Vagina (tissue), 2 donors: ENCODE data around the gene DCC. TPM values are rescaled to one million over a fixed set of nuclear protein-coding genes. Genes with fewer than 3 reads are reported as not detected.

ENCODE experiments used
- DNase-seq, 2 donors: peaks; one replicate each; pipeline ENCODE4 v3.0.0-alpha.2; 2017; ENCODE audit errors: extremely low spot score in 2 of 2
- H3K27ac ChIP-seq: fragments of 200-600 bp; sonication (generic); one replicate; pipeline ENCODE4 v1.5.1; 2019
- H3K27me3 ChIP-seq: fragments of 200-600 bp; sonication (generic); one replicate; pipeline ENCODE4 v1.5.1; 2019
- H3K36me3 ChIP-seq, 2 donors: fragments of 200-600 bp; sonication (generic); one replicate each; pipeline ENCODE4 v1.5.1; 2017 to 2019
- H3K4me1 ChIP-seq: fragments of 200-600 bp; sonication (generic); one replicate; pipeline ENCODE4 v1.5.1; 2019
- H3K4me3 ChIP-seq, 2 donors: fragments of 200-600 bp; sonication (generic); 1 replicate in 1 of 2; 2 replicates in 1 of 2; pipeline ENCODE4 v1.5.1; 2016 to 2019
- H3K9me3 ChIP-seq: fragments of 200-600 bp; sonication (generic); one replicate; pipeline ENCODE4 v1.5.1; 2019
- CTCF ChIP-seq, 3 experiments: fragments of 450-650 bp in 2 of 3; fragments of 200-600 bp in 1 of 3; sonication (generic) in 1 of 3; IDR thresholded peaks; one replicate each; pipeline ENCODE4 v1.5.1; 2017 to 2019; ENCODE audit warnings: antibody characterized with exemption in 3 of 3, mild to moderate bottlenecking in 2 of 3, moderate library complexity in 2 of 3
- POLR2A ChIP-seq, 2 donors: fragments of 450-650 bp; IDR thresholded peaks; one replicate each; pipeline ENCODE4 v1.6.1; 2017; ENCODE audit warnings: antibody characterized with exemption in 2 of 2, mild to moderate bottlenecking in 2 of 2, moderate library complexity in 2 of 2
- POLR2AphosphoS5 ChIP-seq, 2 donors: sonication (generic); formaldehyde crosslinking; IDR thresholded peaks; one replicate each; pipeline ENCODE4 v1.9.0; 2017; ENCODE audit warnings: antibody characterized with exemption in 2 of 2, mild to moderate bottlenecking in 2 of 2, low read depth in 1 of 2; ENCODE audit not compliant: insufficient read depth in 1 of 2
- intact Hi-C: fragments of 100-400 bp; cut with DNase I; formaldehyde crosslinking; loops from one replicate; pipeline ENCODE4 v1.15.1; 2023
- total RNA-seq: library from RNA; depleted of rRNA; stranded (reverse); fragments of >200 nt; gene quantifications from one replicate; pipeline ENCODE4 v1.2.3, GENCODE V29; 2016

DCC gene
- total RNA-seq, 1 donor from 2014 or later: not detected

DNA sequence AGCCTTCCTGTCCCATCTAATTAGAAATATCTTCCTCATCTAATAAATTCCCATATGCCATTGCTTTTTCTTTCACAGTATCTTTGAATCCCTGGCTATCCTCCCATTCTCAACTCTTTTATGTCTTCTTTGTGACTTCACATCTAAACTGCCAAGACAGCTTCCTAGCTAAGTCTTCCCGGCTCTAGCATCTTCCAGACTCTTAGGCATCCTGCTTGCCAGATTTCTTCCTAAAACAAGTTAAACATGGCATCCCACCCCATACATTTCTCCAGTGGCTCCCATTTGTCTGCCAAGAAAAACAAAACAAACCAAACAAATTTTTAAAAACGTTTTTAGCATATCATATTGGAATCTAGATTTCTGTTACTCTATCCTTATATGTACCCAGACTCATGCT lies 1132.5 kb downstream of the DCC start:
- TF ChIP-seq POLR2A (IDR thresholded peaks at IDR 0.05): no peak
- no peak for TF ChIP-seq CTCF (IDR thresholded peaks at IDR 0.05)
- no peak for TF ChIP-seq POLR2AphosphoS5 (IDR thresholded peaks at IDR 0.05; ENCODE audit: insufficient read depth in 1 of 2, low read depth in 1 of 2)
- intact Hi-C loops: no loop called here
- H3K4me3 ChIP-seq: no peak overlapping the region
- no peak overlapping the region for H3K27ac ChIP-seq
- no peak for DNase-seq
- no peaks in the 10 kb centered on the region for H3K4me1 ChIP-seq
- H3K36me3 ChIP-seq: no peaks in the 10 kb centered on the region
- no peaks in the 10 kb centered on the region for H3K9me3 ChIP-seq
- H3K27me3 ChIP-seq: no peaks in the 10 kb centered on the region

GRCh38 chr18:53478155-53478554 lies 1138.2 kb downstream of the DCC start:
- Histone ChIP-seq H3K36me3 (no peaks in the 10 kb centered on the region), H3K4me1 (no peaks in the 10 kb centered on the region), H3K4me3 (no peak overlapping the region), H3K27me3 (no peaks in the 10 kb centered on the region), H3K9me3 (no peaks in the 10 kb centered on the region), H3K27ac (no peak overlapping the region)
- intact Hi-C loops: no loop called here
- no peak for DNase-seq
- TF ChIP-seq CTCF (IDR thresholded peaks at IDR 0.05) (no peak), POLR2AphosphoS5 (IDR thresholded peaks at IDR 0.05; ENCODE audit: insufficient read depth in 1 of 2, low read depth in 1 of 2) (no peak), POLR2A (IDR thresholded peaks at IDR 0.05) (no peak)

DNA sequence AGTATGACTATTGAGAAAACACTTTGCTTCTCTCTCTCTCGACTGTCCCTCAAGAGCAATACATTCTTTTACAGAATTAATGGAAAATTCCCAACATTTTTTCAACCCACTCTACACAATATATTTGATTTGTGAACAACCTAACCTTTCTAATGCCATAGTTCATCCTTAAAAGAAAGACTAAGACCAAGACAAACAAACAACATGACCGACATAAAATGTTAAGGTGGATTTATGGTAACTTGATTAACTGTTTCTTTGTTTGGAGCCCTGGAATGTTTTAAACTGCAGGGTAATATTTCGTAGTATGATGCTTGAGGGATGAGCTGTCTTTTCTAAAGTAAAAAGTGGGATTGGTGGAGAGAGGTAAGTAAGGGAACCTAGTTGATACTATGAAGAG lies 1146.3 kb downstream of the DCC start:
- TF ChIP-seq CTCF (IDR thresholded peaks at IDR 0.05) (no peak), POLR2AphosphoS5 (IDR thresholded peaks at IDR 0.05; ENCODE audit: insufficient read depth in 1 of 2, low read depth in 1 of 2) (no peak), POLR2A (IDR thresholded peaks at IDR 0.05) (no peak)
- DNase-seq: no peak
- H3K4me3 ChIP-seq: no peak overlapping the region
- H3K27ac ChIP-seq: no peak overlapping the region
- intact Hi-C loops: no loop called here
- no peaks in the 10 kb centered on the region for H3K4me1 ChIP-seq
- H3K9me3 ChIP-seq: no peaks in the 10 kb centered on the region
- no peaks in the 10 kb centered on the region for H3K27me3 ChIP-seq
- no peaks in the 10 kb centered on the region for H3K36me3 ChIP-seq

- intact Hi-C loops: no loop called here
- H3K36me3 ChIP-seq: no peaks in the 10 kb centered on the region
- TF ChIP-seq POLR2A (IDR thresholded peaks at IDR 0.05) (no peak), CTCF (IDR thresholded peaks at IDR 0.05) (no peak), POLR2AphosphoS5 (IDR thresholded peaks at IDR 0.05; ENCODE audit: insufficient read depth in 1 of 2, low read depth in 1 of 2) (no peak)
- H3K9me3 ChIP-seq: no peaks in the 10 kb centered on the region
- no peak overlapping the region for H3K4me3 ChIP-seq
- no peaks in the 10 kb centered on the region for H3K4me1 ChIP-seq
- DNase-seq: no peak
- H3K27me3 ChIP-seq: no peaks in the 10 kb centered on the region
- no peak overlapping the region for H3K27ac ChIP-seq
Measured at GRCh38 chr18:53489266-53489665, 1149.3 kb downstream of the DCC start.

- Histone ChIP-seq H3K4me1 (no peaks in the 10 kb centered on the region), H3K27me3 (no peaks in the 10 kb centered on the region), H3K4me3 (no peak overlapping the region), H3K9me3 (no peaks in the 10 kb centered on the region), H3K27ac (no peak overlapping the region), H3K36me3 (no peaks in the 10 kb centered on the region)
- DNase-seq: no peak
- intact Hi-C loops: no loop called here
- TF ChIP-seq POLR2A (IDR thresholded peaks at IDR 0.05) (no peak), CTCF (IDR thresholded peaks at IDR 0.05) (no peak), POLR2AphosphoS5 (IDR thresholded peaks at IDR 0.05; ENCODE audit: insufficient read depth in 1 of 2, low read depth in 1 of 2) (no peak)
Measured at GRCh38 chr18:53490019-53490418, 1150.0 kb downstream of the DCC start.
